Astrocyte (in vitro differentiated cells and primary cell): ENCODE results near the gene ERI2. TPM values are rescaled to one million over a fixed set of nuclear protein-coding genes. Genes with fewer than 3 reads are reported as not detected.

Experiments
- DNase-seq: peaks from one replicate; pipeline ENCODE4 v3.0.0-alpha.2; 2010; ENCODE audit warnings: low read depth
- FAIRE-seq: peaks from 2 replicates; lab custom pipeline; 2011; peaks lifted over from hg19 to GRCh38; lab: Jason Lieb, UNC
- H2AFZ ChIP-seq: 2 replicates; pipeline ENCODE4 v1.6.0; 2012; ENCODE audit warnings: low read depth, low read length, inconsistent platforms
- H3K27ac ChIP-seq: 2 replicates; pipeline ENCODE4 v1.5.1; 2011; ENCODE audit warnings: low read depth, low read length, inconsistent platforms
- H3K27me3 ChIP-seq: 2 replicates; pipeline ENCODE4 v1.6.0; 2011; ENCODE audit warnings: low read length, inconsistent platforms; ENCODE audit not compliant: insufficient read depth
- H3K36me3 ChIP-seq: 2 replicates; pipeline ENCODE4 v1.5.1; 2011; ENCODE audit warnings: low read length, inconsistent platforms; ENCODE audit not compliant: insufficient read depth
- H3K4me1 ChIP-seq: 2 replicates; pipeline ENCODE4 v1.5.1; 2011; ENCODE audit warnings: low read length, inconsistent platforms; ENCODE audit not compliant: insufficient read depth
- H3K4me2 ChIP-seq: 2 replicates; pipeline ENCODE4 v1.6.0; 2012; ENCODE audit warnings: low read length, inconsistent platforms
- H3K4me3 ChIP-seq: 2 replicates; pipeline ENCODE4 v1.5.1; 2011; ENCODE audit warnings: low read depth, mild to moderate bottlenecking, low read length, inconsistent platforms; ENCODE audit not compliant: insufficient read depth
- H3K79me2 ChIP-seq: 2 replicates; pipeline ENCODE4 v1.6.0; 2012; ENCODE audit warnings: mild to moderate bottlenecking, low read length, inconsistent platforms; ENCODE audit not compliant: insufficient read depth
- H3K9ac ChIP-seq: 2 replicates; pipeline ENCODE4 v1.6.0; 2012; ENCODE audit warnings: mild to moderate bottlenecking, low read length, inconsistent platforms
- H3K9me3 ChIP-seq: 2 replicates; pipeline ENCODE4 v1.5.1; 2012; ENCODE audit warnings: low read depth, mild to moderate bottlenecking, low read length, inconsistent platforms; ENCODE audit not compliant: insufficient read depth
- H4K20me1 ChIP-seq: 2 replicates; pipeline ENCODE4 v1.6.0; 2012; ENCODE audit warnings: low read length, inconsistent platforms; ENCODE audit not compliant: insufficient read depth
- H3K27ac Mint-ChIP-seq: one replicate; pipeline ENCODE4 v1.8.0; 2021; ENCODE audit warnings: mild to moderate bottlenecking, mixed read lengths; ENCODE audit not compliant: unreplicated experiment
- H3K27me3 Mint-ChIP-seq: one replicate; pipeline ENCODE4 v1.8.0; 2021; ENCODE audit warnings: low read depth, mixed read lengths; ENCODE audit not compliant: unreplicated experiment
- H3K36me3 Mint-ChIP-seq: one replicate; pipeline ENCODE4 v1.8.0; 2021; ENCODE audit warnings: low read depth, mixed read lengths; ENCODE audit not compliant: unreplicated experiment
- H3K4me1 Mint-ChIP-seq: one replicate; pipeline ENCODE4 v1.8.0; 2021; ENCODE audit warnings: low read depth, mixed read lengths; ENCODE audit not compliant: unreplicated experiment
- H3K4me3 Mint-ChIP-seq: one replicate; pipeline ENCODE4 v1.8.0; 2021; ENCODE audit warnings: mild to moderate bottlenecking, moderate library complexity, mixed read lengths; ENCODE audit not compliant: unreplicated experiment
- H3K9me3 Mint-ChIP-seq: one replicate; pipeline ENCODE4 v1.8.0; 2021; ENCODE audit warnings: mild to moderate bottlenecking, mixed read lengths; ENCODE audit not compliant: unreplicated experiment
- CTCF ChIP-seq: IDR thresholded peaks from 2 replicates; pipeline ENCODE4 v1.5.1; 2011; ENCODE audit warnings: low read depth, mild to moderate bottlenecking, inconsistent platforms, low read length, moderate library complexity; ENCODE audit not compliant: insufficient read depth
- EZH2 ChIP-seq: IDR thresholded peaks from 2 replicates; pipeline ENCODE4 v1.6.1; 2012; ENCODE audit warnings: mild to moderate bottlenecking, low read length, inconsistent platforms; ENCODE audit not compliant: insufficient read depth
- total RNA-seq: library from RNA; stranded (reverse); gene quantifications from 2 replicates; pipeline ENCODE4 v1.2.1, GENCODE V29; 2021

Gene ERI2
- total RNA-seq, 1 donor from 2014 or later, result 12.9 TPM

GRCh38 chr16:20853981-20854620, 47.8 kb upstream of the ERI2 start:
- peaks cover 5% of the 10 kb centered on the region for H3K36me3 ChIP-seq
- H3K4me2 ChIP-seq, result no peak overlapping the region
- H3K79me2 ChIP-seq, result peaks cover 7% of the 10 kb centered on the region
- no peak overlapping the region for H3K9ac ChIP-seq
- peaks cover 33% of the 10 kb centered on the region for H3K4me1 Mint-ChIP-seq
- peak overlapping the region; percentile 35 for H3K4me3 Mint-ChIP-seq
- H3K27ac Mint-ChIP-seq, result peak overlapping the region; percentile 31
- no peaks in the 10 kb centered on the region for H3K27me3 Mint-ChIP-seq
- H3K4me1 ChIP-seq, result peaks cover 19% of the 10 kb centered on the region
- peaks cover 9% of the 10 kb centered on the region for H4K20me1 ChIP-seq
- DNase-seq (no peak), FAIRE-seq (no peak)
- H3K27me3 ChIP-seq, result no peaks in the 10 kb centered on the region
- TF ChIP-seq CTCF, result no peak
- no peak for TF ChIP-seq EZH2
- H3K4me3 ChIP-seq, result no peak overlapping the region
- H2AFZ ChIP-seq, result no peak overlapping the region
- no peak overlapping the region for H3K27ac ChIP-seq
- H3K36me3 Mint-ChIP-seq, result peaks cover 20% of the 10 kb centered on the region
- H3K9me3 Mint-ChIP-seq, result no peaks in the 10 kb centered on the region
- H3K9me3 ChIP-seq, result no peaks in the 10 kb centered on the region

- peaks cover 9% of the 10 kb centered on the region for H4K20me1 ChIP-seq
- H3K4me2 ChIP-seq, result no peak overlapping the region
- Mint-ChIP-seq H3K27ac (no peak overlapping the region), H3K9me3 (no peaks in the 10 kb centered on the region), H3K4me1 (peaks cover 33% of the 10 kb centered on the region), H3K36me3 (peaks cover 20% of the 10 kb centered on the region), H3K4me3 (no peak overlapping the region), H3K27me3 (no peaks in the 10 kb centered on the region)
- no peak overlapping the region for H3K4me3 ChIP-seq
- H3K36me3 ChIP-seq, result peaks cover 5% of the 10 kb centered on the region
- no peak for DNase-seq
- no peak overlapping the region for H3K9ac ChIP-seq
- no peak overlapping the region for H3K27ac ChIP-seq
- H2AFZ ChIP-seq, result no peak overlapping the region
- no peaks in the 10 kb centered on the region for H3K27me3 ChIP-seq
- no peak for FAIRE-seq
- TF ChIP-seq CTCF (no peak), EZH2 (no peak)
- H3K79me2 ChIP-seq, result peaks cover 7% of the 10 kb centered on the region
- H3K9me3 ChIP-seq, result no peaks in the 10 kb centered on the region
- peaks cover 19% of the 10 kb centered on the region for H3K4me1 ChIP-seq
Observed at GRCh38 chr16:20853143-20853542, 46.9 kb upstream of the ERI2 start.

DNA sequence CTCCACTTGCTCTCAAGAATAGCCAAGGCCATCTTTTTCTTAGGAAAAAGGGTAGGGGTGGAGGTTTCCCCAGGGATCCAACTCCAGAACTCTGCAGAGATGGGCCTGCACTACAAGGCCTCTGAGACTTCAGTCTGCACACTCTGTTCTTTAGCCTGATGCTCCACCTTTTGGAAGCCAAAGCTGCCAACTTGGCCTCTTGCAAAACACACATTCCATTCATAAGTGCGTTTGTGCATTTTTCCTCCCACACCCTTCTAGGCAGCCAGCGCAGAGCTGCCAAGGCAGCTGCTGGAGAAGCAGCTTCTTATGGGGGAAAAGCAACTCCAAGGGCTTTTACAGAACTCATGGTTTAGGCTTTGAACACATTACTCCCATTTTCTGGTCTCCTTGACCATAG, 45.3 kb upstream of the ERI2 start:
- DNase-seq, result peak; percentile 94
- peaks cover 19% of the 10 kb centered on the region for H3K4me1 ChIP-seq
- H3K27me3 ChIP-seq, result no peaks in the 10 kb centered on the region
- no peak overlapping the region for H3K27ac ChIP-seq
- H3K9me3 ChIP-seq, result no peaks in the 10 kb centered on the region
- H3K9ac ChIP-seq, result peak overlapping the region; percentile 17
- FAIRE-seq, result peak; percentile 68
- peaks cover 17% of the 10 kb centered on the region for H3K36me3 Mint-ChIP-seq
- H3K4me3 ChIP-seq, result no peak overlapping the region
- peaks cover 5% of the 10 kb centered on the region for H4K20me1 ChIP-seq
- no peaks in the 10 kb centered on the region for H3K9me3 Mint-ChIP-seq
- peak overlapping the region; percentile 47 for H3K27ac Mint-ChIP-seq
- peaks cover 5% of the 10 kb centered on the region for H3K36me3 ChIP-seq
- peak overlapping the region; percentile 45 for H3K4me2 ChIP-seq
- no peak for TF ChIP-seq CTCF
- no peak for TF ChIP-seq EZH2
- H3K4me3 Mint-ChIP-seq, result no peak overlapping the region
- H3K79me2 ChIP-seq, result peaks cover 4% of the 10 kb centered on the region
- no peaks in the 10 kb centered on the region for H3K27me3 Mint-ChIP-seq
- H2AFZ ChIP-seq, result no peak overlapping the region
- H3K4me1 Mint-ChIP-seq, result peaks cover 33% of the 10 kb centered on the region
